ENCODE data around the gene ARSJ. TPM values are rescaled to one million over a fixed set of nuclear protein-coding genes. Genes with fewer than 3 reads are reported as not detected.

Gene ARSJ
- total RNA-seq, 1 experiment from 2014 or later: 43.9 TPM

DNA sequence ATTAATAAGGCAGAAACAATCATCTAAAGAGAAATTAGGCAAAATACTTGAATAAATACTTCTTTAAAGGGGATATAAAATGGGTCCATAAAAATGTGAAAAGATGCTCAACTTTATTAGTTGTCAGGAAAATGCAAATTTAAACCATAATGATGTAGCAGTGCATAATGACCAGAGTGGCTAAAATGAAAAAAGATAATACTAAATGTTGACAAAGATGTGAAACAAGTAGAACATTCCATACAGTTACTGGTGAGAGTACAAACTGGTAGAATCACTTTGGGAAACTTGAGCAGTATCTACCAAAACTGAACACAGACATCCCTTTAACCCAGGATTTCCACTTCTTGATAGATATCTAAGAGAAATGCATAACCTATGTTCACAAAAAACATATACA lies 5.0 kb downstream of the ARSJ start:
- H3K27me3 ChIP-seq (ENCODE audit: control insufficient read depth, insufficient read depth, low read length): no peaks in the 10 kb centered on the region
- ATAC-seq (no peak), DNase-seq (ENCODE audit: low read depth, low spot score) (no peak)
- no TSS peak for BruUV-seq (replicated peaks)
- CTCF ChIA-PET: no interaction called here
- POLR2A ChIA-PET: no interaction called here
- peak overlapping the region in 1 of 2 experiments; percentile 77; a peak in 2 of 4 replicates for H3K4me3 ChIP-seq (ENCODE audit: low read depth in 2 of 2, low read length in 2 of 2)
- intact Hi-C loops (cut with micrococcal nuclease; ENCODE audit: unreplicated experiment) (loop anchor here (2.0 kb wide), 1 partner anchor 16 kb away; no protein-coding TSS in a partner anchor), in situ Hi-C loops (cut with HindIII; ENCODE audit: low pct_unique_long_range_greater_than_20kb, low sequenced_read_pairs) (no loop called here)
- peaks cover 9% of the 10 kb centered on the region; the same call in 1 of the 2 replicates for H3K4me1 ChIP-seq (ENCODE audit: control insufficient read depth, insufficient read depth, low read length)
- H3K27ac ChIP-seq (ENCODE audit: low read length): peak overlapping the region; percentile 96; the same call in 1 of the 2 replicates
- peaks cover 7% of the 10 kb centered on the region; the same call in 1 of the 2 replicates for H3K9me3 ChIP-seq (ENCODE audit: control insufficient read depth, insufficient read depth, low read depth, low read length)
- H3K36me3 ChIP-seq (ENCODE audit: control insufficient read depth, insufficient read depth, low read length): peaks cover 3% of the 10 kb centered on the region; the same call in 1 of the 2 replicates
- no peak for TF ChIP-seq SIN3A (IDR thresholded peaks at IDR 0.05; ENCODE audit: borderline replicate concordance, insufficient read depth, low read depth, low read length)

DNA sequence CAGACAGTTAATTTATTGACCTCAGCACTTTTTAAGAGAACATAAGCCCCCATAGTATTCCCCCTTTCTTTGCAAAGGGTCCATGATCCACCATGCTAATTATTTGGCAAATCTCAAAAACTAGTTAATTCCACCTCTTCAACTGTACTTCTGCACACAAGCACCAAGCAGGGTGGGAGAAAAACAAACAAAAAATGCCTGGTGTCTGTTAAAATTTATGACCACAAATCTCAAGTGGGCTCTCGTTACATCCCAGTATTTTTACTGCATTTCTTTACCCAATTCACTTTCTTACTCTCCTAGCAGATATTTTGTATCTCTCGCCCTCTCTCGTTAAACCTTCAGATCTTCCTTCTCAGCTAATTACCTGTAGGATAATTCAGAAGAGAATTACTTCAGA lies 6.1 kb downstream of the ARSJ start:
- no TSS peak for BruUV-seq (replicated peaks)
- Histone ChIP-seq H3K27ac (ENCODE audit: low read length) (peak overlapping the region; percentile 66; the same call in 1 of the 2 replicates), H3K4me1 (ENCODE audit: control insufficient read depth, insufficient read depth, low read length) (peaks cover 10% of the 10 kb centered on the region; the same call in 1 of the 2 replicates), H3K4me3 (ENCODE audit: low read depth in 2 of 2, low read length in 2 of 2) (no peak overlapping the region), H3K36me3 (ENCODE audit: control insufficient read depth, insufficient read depth, low read length) (peaks cover 3% of the 10 kb centered on the region; the same call in 1 of the 2 replicates), H3K9me3 (ENCODE audit: control insufficient read depth, insufficient read depth, low read depth, low read length) (peaks cover 7% of the 10 kb centered on the region; the same call in 1 of the 2 replicates), H3K27me3 (ENCODE audit: control insufficient read depth, insufficient read depth, low read length) (no peaks in the 10 kb centered on the region)
- ChIA-PET POLR2A (no interaction called here), CTCF (no interaction called here)
- TF ChIP-seq SIN3A (IDR thresholded peaks at IDR 0.05; ENCODE audit: borderline replicate concordance, insufficient read depth, low read depth, low read length): no peak
- no peak for TF ChIP-seq TCF7L2 (IDR thresholded peaks at IDR 0.05; ENCODE audit: low read depth, low read length)
- TF ChIP-seq REST (IDR thresholded peaks at IDR 0.05; ENCODE audit: insufficient read depth in 1 of 2, low read depth in 2 of 2, low read length in 1 of 2): no peak
- TF ChIP-seq POLR2AphosphoS5 (IDR thresholded peaks at IDR 0.05; ENCODE audit: low read depth, low read length): no peak
- TF ChIP-seq, protein P1, sequence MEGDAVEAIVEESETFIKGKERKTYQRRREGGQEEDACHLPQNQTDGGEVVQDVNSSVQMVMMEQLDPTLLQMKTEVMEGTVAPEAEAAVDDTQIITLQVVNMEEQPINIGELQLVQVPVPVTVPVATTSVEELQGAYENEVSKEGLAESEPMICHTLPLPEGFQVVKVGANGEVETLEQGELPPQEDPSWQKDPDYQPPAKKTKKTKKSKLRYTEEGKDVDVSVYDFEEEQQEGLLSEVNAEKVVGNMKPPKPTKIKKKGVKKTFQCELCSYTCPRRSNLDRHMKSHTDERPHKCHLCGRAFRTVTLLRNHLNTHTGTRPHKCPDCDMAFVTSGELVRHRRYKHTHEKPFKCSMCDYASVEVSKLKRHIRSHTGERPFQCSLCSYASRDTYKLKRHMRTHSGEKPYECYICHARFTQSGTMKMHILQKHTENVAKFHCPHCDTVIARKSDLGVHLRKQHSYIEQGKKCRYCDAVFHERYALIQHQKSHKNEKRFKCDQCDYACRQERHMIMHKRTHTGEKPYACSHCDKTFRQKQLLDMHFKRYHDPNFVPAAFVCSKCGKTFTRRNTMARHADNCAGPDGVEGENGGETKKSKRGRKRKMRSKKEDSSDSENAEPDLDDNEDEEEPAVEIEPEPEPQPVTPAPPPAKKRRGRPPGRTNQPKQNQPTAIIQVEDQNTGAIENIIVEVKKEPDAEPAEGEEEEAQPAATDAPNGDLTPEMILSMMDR (IDR thresholded peaks at IDR 0.05): no peak
- in situ Hi-C loops (cut with HindIII; ENCODE audit: low pct_unique_long_range_greater_than_20kb, low sequenced_read_pairs) (no loop called here), intact Hi-C loops (cut with micrococcal nuclease; ENCODE audit: unreplicated experiment) (no loop called here)
- no peak for ATAC-seq
- no peak for DNase-seq (ENCODE audit: low read depth, low spot score)

DNA sequence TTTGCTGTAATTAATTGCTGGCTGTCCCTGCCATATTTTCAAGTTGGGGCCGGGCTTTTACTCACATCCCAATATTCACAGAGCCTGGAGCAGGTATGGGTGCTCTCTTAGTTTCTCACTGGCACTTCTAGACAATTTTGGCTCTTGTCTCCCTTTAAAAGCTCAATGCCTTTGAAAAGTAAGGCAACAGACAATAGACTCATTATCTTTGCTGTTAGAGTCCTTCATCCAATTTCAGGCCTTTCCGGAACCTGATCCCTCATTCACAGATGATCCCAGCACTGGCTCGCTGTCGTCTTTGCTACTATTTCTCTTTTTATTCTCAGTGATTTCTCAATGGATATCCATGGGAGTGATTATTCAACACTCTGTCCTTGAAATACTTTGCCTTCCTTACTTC lies 6.7 kb downstream of the ARSJ start:
- ATAC-seq (no peak), DNase-seq (ENCODE audit: low read depth, low spot score) (no peak)
- no TSS peak for BruUV-seq (replicated peaks)
- H3K4me3 ChIP-seq (ENCODE audit: low read depth in 2 of 2, low read length in 2 of 2): no peak overlapping the region
- CTCF ChIA-PET: no interaction called here
- H3K36me3 ChIP-seq (ENCODE audit: control insufficient read depth, insufficient read depth, low read length): peaks cover 3% of the 10 kb centered on the region; the same call in 1 of the 2 replicates
- peaks cover 7% of the 10 kb centered on the region; the same call in 1 of the 2 replicates for H3K9me3 ChIP-seq (ENCODE audit: control insufficient read depth, insufficient read depth, low read depth, low read length)
- H3K27me3 ChIP-seq (ENCODE audit: control insufficient read depth, insufficient read depth, low read length): no peaks in the 10 kb centered on the region
- H3K4me1 ChIP-seq (ENCODE audit: control insufficient read depth, insufficient read depth, low read length): peaks cover 12% of the 10 kb centered on the region; the same call in 1 of the 2 replicates
- intact Hi-C loops (cut with micrococcal nuclease; ENCODE audit: unreplicated experiment) (no loop called here), in situ Hi-C loops (cut with HindIII; ENCODE audit: low pct_unique_long_range_greater_than_20kb, low sequenced_read_pairs) (no loop called here)
- TF ChIP-seq SIN3A (IDR thresholded peaks at IDR 0.05; ENCODE audit: borderline replicate concordance, insufficient read depth, low read depth, low read length): no peak
- no peak for TF ChIP-seq TCF7L2 (IDR thresholded peaks at IDR 0.05; ENCODE audit: low read depth, low read length)
- no peak for TF ChIP-seq REST (IDR thresholded peaks at IDR 0.05; ENCODE audit: insufficient read depth in 1 of 2, low read depth in 2 of 2, low read length in 1 of 2)
- TF ChIP-seq, protein P1 (IDR thresholded peaks at IDR 0.05): no peak
- no peak for TF ChIP-seq POLR2AphosphoS5 (IDR thresholded peaks at IDR 0.05; ENCODE audit: low read depth, low read length)
- H3K27ac ChIP-seq (ENCODE audit: low read length): peak overlapping the region; percentile 66
- POLR2A ChIA-PET: no interaction called here

Measured in Panc1 (cell line).